DMS114 treated with DMSO at 0.1 percent for 48 hours (cell line): Measurements from ENCODE around the gene SLC22A7.
A peak's percentile ranks its signal among the peaks of the same experiment; 100 is the strongest.
"Not testable (repeated sequence)": the region's sequence is repeated elsewhere in the genome, so short reads cannot be mapped to it uniquely, and the experiment has no call there.

Source experiments
- DNase-seq: peaks from one replicate; lab custom pipeline; 2025; ENCODE audit not compliant: unreplicated experiment; lab: John Stamatoyannopoulos, UW

The SLC22A7 gene

GRCh38 chr6:43334466-43335095, 36.5 kb downstream of the SLC22A7 start:
- DNase-seq = peak; percentile 77

- DNase-seq = no peak
Measured at GRCh38 chr6:43335469-43335868, 37.4 kb downstream of the SLC22A7 start.

- DNase-seq = no peak
Measured at GRCh38 chr6:43336382-43336781, 38.3 kb downstream of the SLC22A7 start.

GRCh38 chr6:43338243-43338642, 40.2 kb downstream of the SLC22A7 start:
- DNase-seq = no peak

GRCh38 chr6:43339168-43339567, 41.1 kb downstream of the SLC22A7 start:
- DNase-seq = no peak

GRCh38 chr6:43346243-43346642, 48.2 kb downstream of the SLC22A7 start:
- DNase-seq = not testable (repeated sequence)

- DNase-seq = no peak
Measured at GRCh38 chr6:43347021-43347420, 49.0 kb downstream of the SLC22A7 start.

GRCh38 chr6:43347444-43347843, 49.4 kb downstream of the SLC22A7 start:
- DNase-seq = no peak

GRCh38 chr6:43351951-43352350, 53.9 kb downstream of the SLC22A7 start:
- DNase-seq = not testable (repeated sequence)
